ENCODE measurements around the gene MAFG.

DNA sequence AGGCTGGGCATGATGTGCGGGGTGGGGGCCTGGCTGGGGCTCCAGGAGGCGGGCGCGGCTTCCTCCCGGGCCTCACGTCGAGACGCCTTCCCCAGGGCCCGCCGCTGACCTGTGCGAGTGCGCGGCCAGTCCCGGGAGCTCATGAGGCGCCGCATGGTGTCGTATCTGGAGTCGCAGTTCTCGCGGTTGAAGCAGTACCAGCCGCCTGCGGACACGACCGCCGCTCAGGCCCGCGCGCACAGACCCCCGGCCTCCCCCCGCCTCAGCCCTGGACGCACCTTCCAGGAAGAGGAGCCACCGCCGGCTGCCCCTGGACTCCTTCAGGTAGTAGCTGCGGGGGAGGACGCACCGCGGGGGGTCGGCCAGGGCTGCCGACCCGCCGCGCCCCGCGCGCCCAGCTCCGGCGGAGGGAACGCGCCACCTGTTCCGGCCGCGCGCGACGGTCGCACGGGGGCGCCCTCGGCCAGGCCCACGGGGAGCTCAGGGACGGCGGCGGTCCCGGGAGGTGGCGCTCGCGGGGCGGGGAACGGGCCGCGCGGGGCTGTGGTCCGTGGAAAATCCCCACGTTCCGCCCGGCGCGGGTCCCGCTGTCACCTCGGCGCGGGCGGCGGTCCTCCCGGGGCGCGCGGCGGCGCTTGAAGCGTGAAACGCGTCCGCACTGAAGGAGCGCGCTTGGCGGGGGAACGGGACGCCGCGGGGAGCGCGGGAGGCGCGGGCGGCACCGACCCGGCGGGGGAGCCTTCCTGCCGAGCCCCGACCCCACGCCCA lies 32.0 kb upstream of the MAFG start:
- no peak for TF ChIP-seq JUND (IDR thresholded peaks at IDR 0.05; ENCODE audit: borderline replicate concordance, low read depth, low read length)
- no peak for TF ChIP-seq JUND (tag; IDR thresholded peaks at IDR 0.05; ENCODE audit: borderline replicate concordance, low read depth, low read length)
- TF ChIP-seq, protein P1, sequence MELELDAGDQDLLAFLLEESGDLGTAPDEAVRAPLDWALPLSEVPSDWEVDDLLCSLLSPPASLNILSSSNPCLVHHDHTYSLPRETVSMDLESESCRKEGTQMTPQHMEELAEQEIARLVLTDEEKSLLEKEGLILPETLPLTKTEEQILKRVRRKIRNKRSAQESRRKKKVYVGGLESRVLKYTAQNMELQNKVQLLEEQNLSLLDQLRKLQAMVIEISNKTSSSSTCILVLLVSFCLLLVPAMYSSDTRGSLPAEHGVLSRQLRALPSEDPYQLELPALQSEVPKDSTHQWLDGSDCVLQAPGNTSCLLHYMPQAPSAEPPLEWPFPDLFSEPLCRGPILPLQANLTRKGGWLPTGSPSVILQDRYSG (tag; conservative IDR thresholded peaks at IDR 0.05; ENCODE audit: low read depth) = no peak
- TF ChIP-seq, protein P2, sequence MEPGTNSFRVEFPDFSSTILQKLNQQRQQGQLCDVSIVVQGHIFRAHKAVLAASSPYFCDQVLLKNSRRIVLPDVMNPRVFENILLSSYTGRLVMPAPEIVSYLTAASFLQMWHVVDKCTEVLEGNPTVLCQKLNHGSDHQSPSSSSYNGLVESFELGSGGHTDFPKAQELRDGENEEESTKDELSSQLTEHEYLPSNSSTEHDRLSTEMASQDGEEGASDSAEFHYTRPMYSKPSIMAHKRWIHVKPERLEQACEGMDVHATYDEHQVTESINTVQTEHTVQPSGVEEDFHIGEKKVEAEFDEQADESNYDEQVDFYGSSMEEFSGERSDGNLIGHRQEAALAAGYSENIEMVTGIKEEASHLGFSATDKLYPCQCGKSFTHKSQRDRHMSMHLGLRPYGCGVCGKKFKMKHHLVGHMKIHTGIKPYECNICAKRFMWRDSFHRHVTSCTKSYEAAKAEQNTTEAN (CRISPR knock-in tag; IDR thresholded peaks at IDR 0.05) = no peak
- TF ChIP-seq, protein P3, sequence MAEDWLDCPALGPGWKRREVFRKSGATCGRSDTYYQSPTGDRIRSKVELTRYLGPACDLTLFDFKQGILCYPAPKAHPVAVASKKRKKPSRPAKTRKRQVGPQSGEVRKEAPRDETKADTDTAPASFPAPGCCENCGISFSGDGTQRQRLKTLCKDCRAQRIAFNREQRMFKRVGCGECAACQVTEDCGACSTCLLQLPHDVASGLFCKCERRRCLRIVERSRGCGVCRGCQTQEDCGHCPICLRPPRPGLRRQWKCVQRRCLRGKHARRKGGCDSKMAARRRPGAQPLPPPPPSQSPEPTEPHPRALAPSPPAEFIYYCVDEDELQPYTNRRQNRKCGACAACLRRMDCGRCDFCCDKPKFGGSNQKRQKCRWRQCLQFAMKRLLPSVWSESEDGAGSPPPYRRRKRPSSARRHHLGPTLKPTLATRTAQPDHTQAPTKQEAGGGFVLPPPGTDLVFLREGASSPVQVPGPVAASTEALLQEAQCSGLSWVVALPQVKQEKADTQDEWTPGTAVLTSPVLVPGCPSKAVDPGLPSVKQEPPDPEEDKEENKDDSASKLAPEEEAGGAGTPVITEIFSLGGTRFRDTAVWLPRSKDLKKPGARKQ (CRISPR knock-in tag; IDR thresholded peaks at IDR 0.05) = no peak
- TF ChIP-seq GABPA (tag; conservative IDR thresholded peaks at IDR 0.05; ENCODE audit: low read depth) = peak; percentile 58
- TF ChIP-seq IRF2 (CRISPR knock-in tag; IDR thresholded peaks at IDR 0.05) = 0 out of 2 replicates have a peak, but pooled peaks have one; percentile 12
- TF ChIP-seq, protein P4, sequence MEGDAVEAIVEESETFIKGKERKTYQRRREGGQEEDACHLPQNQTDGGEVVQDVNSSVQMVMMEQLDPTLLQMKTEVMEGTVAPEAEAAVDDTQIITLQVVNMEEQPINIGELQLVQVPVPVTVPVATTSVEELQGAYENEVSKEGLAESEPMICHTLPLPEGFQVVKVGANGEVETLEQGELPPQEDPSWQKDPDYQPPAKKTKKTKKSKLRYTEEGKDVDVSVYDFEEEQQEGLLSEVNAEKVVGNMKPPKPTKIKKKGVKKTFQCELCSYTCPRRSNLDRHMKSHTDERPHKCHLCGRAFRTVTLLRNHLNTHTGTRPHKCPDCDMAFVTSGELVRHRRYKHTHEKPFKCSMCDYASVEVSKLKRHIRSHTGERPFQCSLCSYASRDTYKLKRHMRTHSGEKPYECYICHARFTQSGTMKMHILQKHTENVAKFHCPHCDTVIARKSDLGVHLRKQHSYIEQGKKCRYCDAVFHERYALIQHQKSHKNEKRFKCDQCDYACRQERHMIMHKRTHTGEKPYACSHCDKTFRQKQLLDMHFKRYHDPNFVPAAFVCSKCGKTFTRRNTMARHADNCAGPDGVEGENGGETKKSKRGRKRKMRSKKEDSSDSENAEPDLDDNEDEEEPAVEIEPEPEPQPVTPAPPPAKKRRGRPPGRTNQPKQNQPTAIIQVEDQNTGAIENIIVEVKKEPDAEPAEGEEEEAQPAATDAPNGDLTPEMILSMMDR (IDR thresholded peaks at IDR 0.05 in 2 of 3, conservative IDR thresholded peaks at IDR 0.05 in 1 of 3; ENCODE audit: insufficient read depth in 2 of 3, low read depth in 1 of 3, low read length in 3 of 3) = peak; percentile 65 to 99 (median 99)
